Measurements from ENCODE around the gene USE1. TPM values are rescaled to one million over a fixed set of nuclear protein-coding genes. Genes with fewer than 3 reads are reported as not detected.

Gene USE1
- total and polyA plus RNA-seq, 2 of the 4 experiments (the other 2 are of a cell fraction): 17.2 to 24.2 TPM

- H3K23ac ChIP-seq (ENCODE audit: low read depth, low read length): no peak overlapping the region
- dilution Hi-C loops (cut with HindIII; ENCODE audit: low sequenced_read_pairs, unreplicated experiment) (no loop called here), in situ Hi-C loops (cut with MboI; ENCODE audit: low sequenced_read_pairs) (no loop called here), intact Hi-C loops (cut with micrococcal nuclease) (no loop called here)
- no peak overlapping the region for H2BK15ac ChIP-seq (ENCODE audit: low read depth, low read length)
- DNase-seq: no peak
- no peak for ATAC-seq (ENCODE audit: low read depth)
- H3K18ac ChIP-seq (ENCODE audit: low read depth, low read length): no peak overlapping the region
- POLR2A ChIA-PET (ENCODE audit: unreplicated experiment): no interaction called here
- H3K4me3 ChIP-seq (ENCODE audit: insufficient read depth, low read depth, low read length): no peak overlapping the region
- no peak overlapping the region for H4K5ac ChIP-seq (ENCODE audit: low read depth, low read length)
- peaks cover 4% of the 10 kb centered on the region; the same call in 1 of the 2 replicates for H3K4me1 ChIP-seq (ENCODE audit: control insufficient read depth, insufficient read depth, low read length)
- H3K4ac ChIP-seq (ENCODE audit: low read depth, low read length): no peak overlapping the region
- TF ChIP-seq, protein P1, sequence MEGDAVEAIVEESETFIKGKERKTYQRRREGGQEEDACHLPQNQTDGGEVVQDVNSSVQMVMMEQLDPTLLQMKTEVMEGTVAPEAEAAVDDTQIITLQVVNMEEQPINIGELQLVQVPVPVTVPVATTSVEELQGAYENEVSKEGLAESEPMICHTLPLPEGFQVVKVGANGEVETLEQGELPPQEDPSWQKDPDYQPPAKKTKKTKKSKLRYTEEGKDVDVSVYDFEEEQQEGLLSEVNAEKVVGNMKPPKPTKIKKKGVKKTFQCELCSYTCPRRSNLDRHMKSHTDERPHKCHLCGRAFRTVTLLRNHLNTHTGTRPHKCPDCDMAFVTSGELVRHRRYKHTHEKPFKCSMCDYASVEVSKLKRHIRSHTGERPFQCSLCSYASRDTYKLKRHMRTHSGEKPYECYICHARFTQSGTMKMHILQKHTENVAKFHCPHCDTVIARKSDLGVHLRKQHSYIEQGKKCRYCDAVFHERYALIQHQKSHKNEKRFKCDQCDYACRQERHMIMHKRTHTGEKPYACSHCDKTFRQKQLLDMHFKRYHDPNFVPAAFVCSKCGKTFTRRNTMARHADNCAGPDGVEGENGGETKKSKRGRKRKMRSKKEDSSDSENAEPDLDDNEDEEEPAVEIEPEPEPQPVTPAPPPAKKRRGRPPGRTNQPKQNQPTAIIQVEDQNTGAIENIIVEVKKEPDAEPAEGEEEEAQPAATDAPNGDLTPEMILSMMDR (conservative IDR thresholded peaks at IDR 0.05; ENCODE audit: low read depth, low read length): no peak
- TF ChIP-seq CEBPB (IDR thresholded peaks at IDR 0.05; ENCODE audit: low read depth, low read length): no peak
- no peak for TF ChIP-seq MAFK (IDR thresholded peaks at IDR 0.05; ENCODE audit: low read depth, low read length)
- no peak for TF ChIP-seq RFX5 (IDR thresholded peaks at IDR 0.05; ENCODE audit: low read depth, low read length)
- TF ChIP-seq NFE2L2 (IDR thresholded peaks at IDR 0.05; ENCODE audit: low read depth, low read length): no peak
- no peak for TF ChIP-seq MAZ (IDR thresholded peaks at IDR 0.05; ENCODE audit: borderline replicate concordance, low read depth, low read length)
- no peak for TF ChIP-seq SMC3 (IDR thresholded peaks at IDR 0.05; ENCODE audit: low read depth, low read length)
- no peak for TF ChIP-seq CHD1 (IDR thresholded peaks at IDR 0.05; ENCODE audit: low read depth, low read length)
- TF ChIP-seq, protein P2, sequence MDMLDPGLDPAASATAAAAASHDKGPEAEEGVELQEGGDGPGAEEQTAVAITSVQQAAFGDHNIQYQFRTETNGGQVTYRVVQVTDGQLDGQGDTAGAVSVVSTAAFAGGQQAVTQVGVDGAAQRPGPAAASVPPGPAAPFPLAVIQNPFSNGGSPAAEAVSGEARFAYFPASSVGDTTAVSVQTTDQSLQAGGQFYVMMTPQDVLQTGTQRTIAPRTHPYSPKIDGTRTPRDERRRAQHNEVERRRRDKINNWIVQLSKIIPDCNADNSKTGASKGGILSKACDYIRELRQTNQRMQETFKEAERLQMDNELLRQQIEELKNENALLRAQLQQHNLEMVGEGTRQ (IDR thresholded peaks at IDR 0.05; ENCODE audit: low read depth, low read length): no peak
- no peak for TF ChIP-seq FOS (IDR thresholded peaks at IDR 0.05; ENCODE audit: low read depth, low read length)
- no peak for TF ChIP-seq POLR2A (IDR thresholded peaks at IDR 0.05; ENCODE audit: low read depth, low read length)
- TF ChIP-seq MXI1 (IDR thresholded peaks at IDR 0.05; ENCODE audit: borderline replicate concordance, low read depth, low read length): no peak
- TF ChIP-seq BHLHE40 (IDR thresholded peaks at IDR 0.05; ENCODE audit: low read depth, low read length): no peak
- no TSS peak for BruUV-seq (replicated peaks)
- no peak overlapping the region for H3K56ac ChIP-seq (ENCODE audit: extremely low read depth, insufficient read depth, low read length)
- no peak overlapping the region for H2AK5ac ChIP-seq (ENCODE audit: low read depth, low read length)
- H2BK120ac ChIP-seq (ENCODE audit: low read depth, low read length): no peak overlapping the region
- H3K14ac ChIP-seq (replicated peaks; ENCODE audit: low read depth, low read length): no peak overlapping the region
- no peak overlapping the region for H4K91ac ChIP-seq (ENCODE audit: insufficient read depth, low read depth, low read length)
- no peak overlapping the region for H2AFZ ChIP-seq (replicated peaks; ENCODE audit: low read length, poor library complexity)
- H3K9me3 ChIP-seq (ENCODE audit: control insufficient read depth, insufficient read depth, low read length): no peaks in the 10 kb centered on the region
- H2BK5ac ChIP-seq (ENCODE audit: low read depth, low read length, poor library complexity, severe bottlenecking): no peak overlapping the region
- H3K9ac ChIP-seq (ENCODE audit: low read depth, low read length): no peak overlapping the region
- peaks cover 14 to 23% of the 10 kb centered on the region in 2 experiments; a peak in 2 of 4 replicates for H3K79me1 ChIP-seq (ENCODE audit: low read depth in 1 of 2, low read length in 2 of 2)
- CTCF ChIA-PET: no interaction called here
- H2AK9ac ChIP-seq (replicated peaks; ENCODE audit: low read depth, low read length, poor library complexity): no peak overlapping the region
- no peak overlapping the region for H2BK20ac ChIP-seq (ENCODE audit: low read depth, low read length)
- WGBS, 2 experiments (ENCODE audit: extremely low coverage in 2 of 2, insufficient read length in 1 of 2): 96% methylated on average over 4 of the region's 8 CpGs; no CpG with 5 or more reads in 1 of the 2 experiments
- H4K20me1 ChIP-seq (ENCODE audit: insufficient read depth, low read length): peaks cover 9% of the 10 kb centered on the region; the same call in 1 of the 2 replicates
- H3K4me2 ChIP-seq (ENCODE audit: low read depth, low read length): no peak overlapping the region
- no peak overlapping the region for H4K8ac ChIP-seq (ENCODE audit: low read depth in 2 of 2, low read length in 2 of 2)
- peaks cover 3% of the 10 kb centered on the region; the same call in 1 of the 2 replicates for H3K9me1 ChIP-seq (ENCODE audit: insufficient read depth, low read length)
- no peaks in the 10 kb centered on the region for H3K27me3 ChIP-seq (ENCODE audit: control insufficient read depth, insufficient read depth, low read length)
- no peak overlapping the region for H3K27ac ChIP-seq (ENCODE audit: insufficient read depth, low read length)
- peaks cover 66% of the 10 kb centered on the region for H3K36me3 ChIP-seq (ENCODE audit: control insufficient read depth, insufficient read depth, low read length)
These were observed 43.3 kb upstream of the USE1 start for GRCh38 chr19:17171874-17172273.

All from IMR-90 (cell line).